Measurements from ENCODE around the gene SDC1. TPM values are rescaled to one million over a fixed set of nuclear protein-coding genes. Genes with fewer than 3 reads are reported as not detected.
A peak's percentile ranks its signal among the peaks of the same experiment; 100 is the strongest.

SDC1 gene
- total and polyA plus RNA-seq, 12 donors: 3.1 to 74.2 (median 18.0) TPM

- DNase-seq: peak in 2 of 7 donors; percentile 5 to 35
- Histone ChIP-seq H3K4me3 (no peak overlapping the region), H3K27ac (no peak overlapping the region), H3K4me1 (replicated peaks in 1 of 2) (no peaks in the 10 kb centered on the region), H3K36me3 (replicated peaks in 1 of 2) (no peaks in the 10 kb centered on the region), H3K27me3 (no peaks in the 10 kb centered on the region), H3K9me3 (replicated peaks in 1 of 3) (no peaks in the 10 kb centered on the region)
- intact Hi-C loops (cut with DNase I): no loop called here
- no peak for TF ChIP-seq POLR2A (IDR thresholded peaks at IDR 0.05)
- TF ChIP-seq CTCF (IDR thresholded peaks at IDR 0.05): no peak
- 80 to 83% (median 82%) methylated on average over 8 to 10 of the region's 10 CpGs for WGBS, 4 donors
These were observed 60.7 kb downstream of the SDC1 start for GRCh38 chr2:20164061-20164733.

GRCh38 chr2:20159411-20160070 lies 65.4 kb downstream of the SDC1 start:
- Histone ChIP-seq H3K4me1 (replicated peaks in 1 of 2) (no peaks in the 10 kb centered on the region), H3K27me3 (no peaks in the 10 kb centered on the region), H3K36me3 (replicated peaks in 1 of 2) (no peaks in the 10 kb centered on the region), H3K9me3 (replicated peaks in 1 of 3) (no peaks in the 10 kb centered on the region), H3K4me3 (no peak overlapping the region), H3K27ac (no peak overlapping the region)
- intact Hi-C loops (cut with DNase I): no loop called here
- TF ChIP-seq CTCF (IDR thresholded peaks at IDR 0.05) (no peak), POLR2A (IDR thresholded peaks at IDR 0.05) (no peak)
- WGBS, 4 donors: 86 to 92% (median 91%) methylated on average over 2 of the region's 2 CpGs
- no peak for DNase-seq

DNA sequence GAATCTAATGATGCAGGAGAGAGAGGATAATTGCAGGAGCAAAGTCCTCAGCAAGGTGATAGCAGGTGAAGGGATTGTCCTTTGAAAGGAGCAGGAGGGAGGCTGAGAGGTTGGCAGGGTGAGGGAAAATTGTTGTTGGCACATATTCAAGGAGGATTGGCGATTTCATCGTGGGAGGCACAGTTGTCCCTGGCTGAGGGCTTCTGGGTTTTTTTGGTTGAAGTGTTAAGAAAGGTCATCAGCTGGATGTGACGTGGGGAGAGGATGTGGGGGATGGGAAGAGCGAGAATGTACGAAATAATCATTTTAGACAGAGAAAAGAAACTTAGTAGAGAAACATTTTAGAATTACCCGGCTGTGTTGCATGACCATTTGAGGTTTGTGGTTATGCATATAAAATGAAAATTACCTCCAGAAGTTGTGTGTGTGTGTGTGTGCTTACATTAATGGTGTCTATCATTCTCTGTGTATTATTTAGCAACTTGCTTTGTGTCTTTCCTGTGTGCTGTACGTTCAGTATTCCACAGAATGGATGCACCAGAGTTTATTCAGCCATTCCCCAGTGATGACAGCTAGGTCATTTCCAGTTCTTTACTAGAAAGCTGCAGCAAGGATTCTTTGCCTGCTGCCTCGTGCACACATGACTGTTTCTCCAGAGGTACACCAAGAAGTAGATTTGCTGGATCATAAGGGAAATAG lies 67.6 kb downstream of the SDC1 start:
- no peaks in the 10 kb centered on the region for H3K27me3 ChIP-seq
- peak in 1 of 7 donors; percentile 11 for DNase-seq
- no peak overlapping the region for H3K4me3 ChIP-seq
- intact Hi-C loops (cut with DNase I): no loop called here
- H3K9me3 ChIP-seq (replicated peaks in 1 of 3): no peaks in the 10 kb centered on the region
- no peaks in the 10 kb centered on the region for H3K36me3 ChIP-seq (replicated peaks in 1 of 2)
- 24 to 35% (median 29%) methylated on average over 8 of the region's 8 CpGs for WGBS, 4 donors
- no peak overlapping the region for H3K27ac ChIP-seq
- H3K4me1 ChIP-seq (replicated peaks in 1 of 2): no peaks in the 10 kb centered on the region
- no peak for TF ChIP-seq POLR2A (IDR thresholded peaks at IDR 0.05)
- TF ChIP-seq CTCF (IDR thresholded peaks at IDR 0.05): no peak

GRCh38 chr2:20156836-20157192 lies 68.1 kb downstream of the SDC1 start:
- no peaks in the 10 kb centered on the region for H3K4me1 ChIP-seq (replicated peaks in 1 of 2)
- no peaks in the 10 kb centered on the region for H3K9me3 ChIP-seq (replicated peaks in 1 of 3)
- H3K36me3 ChIP-seq (replicated peaks in 1 of 2): no peaks in the 10 kb centered on the region
- H3K4me3 ChIP-seq: no peak overlapping the region
- TF ChIP-seq CTCF (IDR thresholded peaks at IDR 0.05) (no peak), POLR2A (IDR thresholded peaks at IDR 0.05) (no peak)
- 77 to 95% (median 85%) methylated on average over 3 of the region's 3 CpGs for WGBS, 4 donors
- DNase-seq: no peak
- H3K27ac ChIP-seq: no peak overlapping the region
- intact Hi-C loops (cut with DNase I): no loop called here
- H3K27me3 ChIP-seq: no peaks in the 10 kb centered on the region
